Lung microvascular endothelial cell (primary cell): ENCODE results near the gene ZNF532. TPM values are rescaled to one million over a fixed set of nuclear protein-coding genes. Genes with fewer than 3 reads are reported as not detected.
"Not testable (repeated sequence)": the region's sequence is repeated elsewhere in the genome, so short reads cannot be mapped to it uniquely, and the experiment has no call there.

Experiments used
- DNase-seq, 2 donors: peaks; one replicate each; pipeline versions ENCODE4 v3.0.0 to v3.0.0-alpha.2; 2010; ENCODE audit warnings: low read depth in 2 of 2
- total RNA-seq: library from RNA; depleted of rRNA; stranded (reverse); fragments of >200 nt; gene quantifications from 2 replicates; pipeline ENCODE4 v1.2.1, GENCODE V29; 2014

Gene ZNF532
- total RNA-seq, 1 donor from 2014 or later = 42.7 TPM

- DNase-seq = no peak
Measured at GRCh38 chr18:58901143-58901542, 36.5 kb downstream of the ZNF532 start.

GRCh38 chr18:58901783-58902182 is 37.1 kb downstream of the ZNF532 start:
- DNase-seq = no peak

- no peak for DNase-seq
Measured at GRCh38 chr18:58902961-58903360, 38.3 kb downstream of the ZNF532 start.

- no peak for DNase-seq
Measured at GRCh38 chr18:58903533-58903932, 38.9 kb downstream of the ZNF532 start.

GRCh38 chr18:58905777-58906428 is 41.2 kb downstream of the ZNF532 start:
- no peak for DNase-seq

GRCh38 chr18:58908006-58908405 is 43.3 kb downstream of the ZNF532 start:
- DNase-seq = peak; percentile 29 to 68

- DNase-seq = no peak
Measured at GRCh38 chr18:58909521-58909920, 44.8 kb downstream of the ZNF532 start.

- no peak for DNase-seq
Measured at GRCh38 chr18:58911241-58911640, 46.6 kb downstream of the ZNF532 start.

- DNase-seq = peak; percentile 61 to 80
Measured at GRCh38 chr18:58911766-58912165, 47.1 kb downstream of the ZNF532 start.

GRCh38 chr18:58915006-58915799 is 50.5 kb downstream of the ZNF532 start:
- no peak for DNase-seq

- no peak for DNase-seq
Measured at GRCh38 chr18:58915995-58916394, 51.3 kb downstream of the ZNF532 start.

- DNase-seq = not testable (repeated sequence)
Measured at GRCh38 chr18:58919934-58920333, 55.3 kb downstream of the ZNF532 start.

- DNase-seq = no peak
Measured at GRCh38 chr18:58922995-58923394, 58.3 kb downstream of the ZNF532 start.

- no peak for DNase-seq
Measured at GRCh38 chr18:58924473-58924872, 59.8 kb downstream of the ZNF532 start.

GRCh38 chr18:58927659-58928058 is 63.0 kb downstream of the ZNF532 start:
- DNase-seq = no peak

- DNase-seq = no peak
Measured at GRCh38 chr18:58928386-58928785, 63.7 kb downstream of the ZNF532 start.

- no peak for DNase-seq
Measured at GRCh38 chr18:58929206-58929605, 64.5 kb downstream of the ZNF532 start.

- DNase-seq = no peak
Measured at GRCh38 chr18:58934356-58934755, 69.7 kb downstream of the ZNF532 start.

GRCh38 chr18:58934933-58935577 is 70.4 kb downstream of the ZNF532 start:
- no peak for DNase-seq

GRCh38 chr18:58937071-58937886 is 72.6 kb downstream of the ZNF532 start:
- peak; percentile 33 to 96 for DNase-seq

- peak in 1 of 2 donors; percentile 56 for DNase-seq
Measured at GRCh38 chr18:58937887-58938267, 73.2 kb downstream of the ZNF532 start.
